A549 (cell line): ENCODE data around the gene OPN1LW. TPM values are rescaled to one million over a fixed set of nuclear protein-coding genes. Genes with fewer than 3 reads are reported as not detected.

ENCODE experiments used
- ATAC-seq, 2 experiments: fragments of 200-7000 bp in 1 of 2; fragments of >200 bp in 1 of 2; cut with Nextera tagmentation in 1 of 2; cut with Tn5 transposase in 1 of 2; 3 replicates each; pipeline versions ENCODE4 v1.8.0 to v1.9.1; 2018 to 2020; ENCODE audit warnings: mild to moderate bottlenecking in 1 of 2, moderate library complexity in 1 of 2
- CTCF ChIA-PET: fragments of 300-600 bp; sonication (Branson Sonifier 250); formaldehyde crosslinking; extraction: SDS; loops from one replicate; lab custom pipeline; 2021; ENCODE audit warnings: antibody characterized with exemption, inconsistent platforms; lab: Yijun Ruan, JAX
- POLR2A ChIA-PET: fragments of 350-600 bp; formaldehyde crosslinking; extraction: SDS; loops from one replicate; lab custom pipeline; 2021; ENCODE audit warnings: antibody characterized with exemption, inconsistent platforms; lab: Yijun Ruan, JAX
- DNase-seq, 2 experiments: peaks; one replicate each; pipeline versions ENCODE4 v3.0.0 to v3.0.0-alpha.2; 2011 to 2016; ENCODE audit warnings: low read depth in 1 of 2, low spot score in 1 of 2
- FAIRE-seq: peaks from 2 replicates; lab custom pipeline; 2011; peaks lifted over from hg19 to GRCh38; lab: Jason Lieb, UNC
- H3K27ac ChIP-seq, 2 experiments: fragments of >200 bp; sonication (Bioruptor Twin); formaldehyde crosslinking; 3 replicates each; pipeline ENCODE4 v1.5.1; 2016 to 2017
- H3K4me1 ChIP-seq: fragments of >200 bp; sonication (Bioruptor Twin); formaldehyde crosslinking; 3 replicates; pipeline ENCODE4 v1.6.1; 2016
- H3K4me2 ChIP-seq: fragments of >200 bp; sonication (Bioruptor Twin); formaldehyde crosslinking; 3 replicates; pipeline ENCODE4 v1.6.1; 2016
- H3K4me3 ChIP-seq: fragments of >200 bp; sonication (Bioruptor Twin); formaldehyde crosslinking; 3 replicates; pipeline ENCODE4 v1.5.1; 2016
- H3K9me3 ChIP-seq: fragments of >200 bp; sonication (Bioruptor Twin); formaldehyde crosslinking; 3 replicates; pipeline ENCODE4 v1.6.1; 2016
- BCL3 ChIP-seq: fragments of >200 bp; sonication (Bioruptor Twin); formaldehyde crosslinking; IDR thresholded peaks from 3 replicates; pipeline ENCODE4 v1.6.1; 2016
- CBX2 ChIP-seq: fragments of 200-600 bp; sonication (generic); IDR thresholded peaks from 2 replicates; pipeline ENCODE4 v1.6.1; 2016; ENCODE audit warnings: low read depth, mild to moderate bottlenecking, borderline replicate concordance
- CHD4 ChIP-seq: fragments of 200-600 bp; sonication (generic); IDR thresholded peaks from 2 replicates; pipeline ENCODE4 v1.6.1; 2016; ENCODE audit warnings: antibody characterized with exemption, mild to moderate bottlenecking, borderline replicate concordance
- CTCF ChIP-seq: fragments of >200 bp; sonication (Bioruptor Twin); formaldehyde crosslinking; IDR thresholded peaks from 3 replicates; pipeline ENCODE4 v1.5.1; 2016
- E2F6 ChIP-seq: IDR thresholded peaks from 2 replicates; pipeline ENCODE4 v1.6.1; 2012; ENCODE audit warnings: low read depth, borderline replicate concordance
- ELK1 ChIP-seq: fragments of 150-350 bp; IDR thresholded peaks from 2 replicates; pipeline ENCODE4 v1.6.1; 2014; ENCODE audit warnings: low read depth, mild to moderate bottlenecking, low read length
- ESRRA ChIP-seq: fragments of 150-350 bp; IDR thresholded peaks from 2 replicates; pipeline ENCODE4 v1.6.1; 2014; ENCODE audit warnings: mild to moderate bottlenecking, low read length, borderline replicate concordance
- FOXS1 ChIP-seq: fragments of 250-450 bp; sonication (Bioruptor Pico); IDR thresholded peaks from 2 replicates; pipeline ENCODE4 v1.5.0; 2020; ENCODE audit warnings: mild to moderate bottlenecking, moderate library complexity
- HDAC2 ChIP-seq: fragments of 200-600 bp; sonication (generic); IDR thresholded peaks from 2 replicates; pipeline ENCODE4 v1.6.1; 2016
- HOXB13 ChIP-seq: fragments of 250-450 bp; sonication (Bioruptor Pico); IDR thresholded peaks from 2 replicates; pipeline ENCODE4 v1.5.0; 2020; ENCODE audit warnings: low read depth, mild to moderate bottlenecking, moderate library complexity
- KDM1A ChIP-seq: fragments of 200-600 bp; sonication (generic); IDR thresholded peaks from 2 replicates; pipeline ENCODE4 v1.6.1; 2016; ENCODE audit warnings: low read depth, mild to moderate bottlenecking
- MAZ ChIP-seq: fragments of 150-350 bp; IDR thresholded peaks from 2 replicates; pipeline ENCODE4 v1.6.1; 2014; ENCODE audit warnings: antibody characterized with exemption, low read depth, low read length, borderline replicate concordance
- RAD21 ChIP-seq, 2 experiments: fragments of >200 bp in 1 of 2; sonication (Bioruptor Twin) in 1 of 2; formaldehyde crosslinking in 1 of 2; IDR thresholded peaks in 1 of 2; conservative IDR thresholded peaks in 1 of 2; 2 replicates in 1 of 2; 3 replicates in 1 of 2; pipeline ENCODE4 v1.6.1; 2012 to 2018; ENCODE audit warnings: inconsistent platforms in 1 of 2
- RNF2 ChIP-seq: fragments of 200-600 bp; sonication (generic); IDR thresholded peaks from 2 replicates; pipeline ENCODE4 v1.6.1; 2016; ENCODE audit warnings: low read depth, mild to moderate bottlenecking, antibody characterized with exemption, moderate library complexity, borderline replicate concordance
- SMC3 ChIP-seq: fragments of >200 bp; sonication (Bioruptor Twin); formaldehyde crosslinking; IDR thresholded peaks from 3 replicates; pipeline ENCODE4 v1.6.1; 2018; ENCODE audit warnings: inconsistent platforms
- TFCP2L1 ChIP-seq: fragments of 250-450 bp; sonication (Bioruptor Pico); IDR thresholded peaks from 2 replicates; pipeline ENCODE4 v1.5.0; 2021; ENCODE audit warnings: mild to moderate bottlenecking
- TP53 ChIP-seq: fragments of 250-450 bp; sonication (Bioruptor Pico); IDR thresholded peaks from 2 replicates; pipeline ENCODE4 v1.5.0; 2021; ENCODE audit warnings: mild to moderate bottlenecking, moderate library complexity
- ZFP36 ChIP-seq: fragments of 450-650 bp; IDR thresholded peaks from 2 replicates; pipeline ENCODE4 v1.6.1; 2014; ENCODE audit warnings: borderline replicate concordance; ENCODE audit not compliant: partially characterized antibody
- WGBS: methylation state at CpG from one replicate; pipeline ENCODE4 v1.1.6; 2017; ENCODE audit errors: missing lambda C conversion rate; 5-methylcytosine and 5-hydroxymethylcytosine counted together
- polyA plus RNA-seq, 4 experiments: library from polyadenylated mRNA; depleted of rRNA in 3 of 4; stranded (reverse); fragments of >200 nt; fragmentation: RNase III in 1 of 4; extraction: RNeasy Plus Mini Kit Qiagen cat#74134 plus additional on column Dnase treatment in 1 of 4; gene quantifications; 2 replicates in 3 of 4; 3 replicates in 1 of 4; pipeline ENCODE4 v1.2.3, GENCODE V29; 2011 to 2017

OPN1LW gene
- polyA plus RNA-seq, 2 of the 4 experiments (the other 2 are of a cell fraction): not detected

- no peak overlapping the region for H3K4me2 ChIP-seq
- H3K9me3 ChIP-seq: no peaks in the 10 kb centered on the region
- no peak for FAIRE-seq
- no peaks in the 10 kb centered on the region for H3K4me1 ChIP-seq
- no peak overlapping the region for H3K27ac ChIP-seq
- ATAC-seq: no peak
- DNase-seq: no peak
- POLR2A ChIA-PET: no interaction called here
- no peak overlapping the region for H3K4me3 ChIP-seq
- CTCF ChIA-PET: interaction anchor here (1.0 to 2.3 kb wide), 8 partner anchors 10 to 193 kb away, joined by 4 to 11 read pairs (median 4); no protein-coding TSS in a partner anchor
- WGBS: 56% methylated on average over 7 of the region's 7 CpGs
- TF ChIP-seq CHD4 (no peak), HDAC2 (no peak)
These were observed 8.4 kb upstream of the OPN1LW start for GRCh38 chrX:154135458-154136229.

- peak overlapping the region in 1 of 2 experiments; percentile 57; a peak in 2 of 6 replicates for H3K27ac ChIP-seq
- DNase-seq (peak; percentile 43 to 62), ATAC-seq (peak; percentile 89 to 98), FAIRE-seq (no peak)
- no peaks in the 10 kb centered on the region for H3K9me3 ChIP-seq
- H3K4me2 ChIP-seq: peak overlapping the region; percentile 85
- H3K4me1 ChIP-seq: no peaks in the 10 kb centered on the region
- peak overlapping the region; percentile 28; the same call in 1 of the 3 replicates for H3K4me3 ChIP-seq
- peak; percentile 68 for TF ChIP-seq SMC3
- TF ChIP-seq RAD21 (conservative IDR thresholded peaks at IDR 0.05 in 1 of 2, IDR thresholded peaks at IDR 0.05 in 1 of 2): peak; percentile 40 to 68; a peak in 4 of 5 replicates
- TF ChIP-seq CTCF: peak; percentile 73
- TF ChIP-seq ESRRA: no peak
- ChIA-PET POLR2A (no interaction called here), CTCF (interaction anchor here (0.6 to 2.3 kb wide), 9 partner anchors 27 to 198 kb away, joined by 3 to 8 read pairs (median 4); no protein-coding TSS in a partner anchor)
- 31% methylated on average over 29 of the region's 44 CpGs for WGBS
These were observed 7.3 kb upstream of the OPN1LW start for GRCh38 chrX:154136627-154137161.

- Histone ChIP-seq H3K4me3 (no peak overlapping the region), H3K4me2 (no peak overlapping the region), H3K27ac (no peak overlapping the region), H3K4me1 (no peaks in the 10 kb centered on the region), H3K9me3 (no peaks in the 10 kb centered on the region)
- ChIA-PET CTCF (no interaction called here), POLR2A (no interaction called here)
- ATAC-seq (no peak), DNase-seq (no peak), FAIRE-seq (no peak)
- 76% methylated on average over 10 of the region's 10 CpGs for WGBS
- no peak for TF ChIP-seq TFCP2L1
These were observed 5.2 kb upstream of the OPN1LW start for GRCh38 chrX:154138857-154139256.

GRCh38 chrX:154140206-154140605, 3.8 kb upstream of the OPN1LW start:
- WGBS: 73% methylated on average over 11 of the region's 12 CpGs
- Histone ChIP-seq H3K27ac (no peak overlapping the region), H3K9me3 (no peaks in the 10 kb centered on the region), H3K4me1 (no peaks in the 10 kb centered on the region), H3K4me3 (no peak overlapping the region), H3K4me2 (no peak overlapping the region)
- no peak for FAIRE-seq
- DNase-seq: no peak
- CTCF ChIA-PET: no interaction called here
- no peak for ATAC-seq
- TF ChIP-seq RAD21 (conservative IDR thresholded peaks at IDR 0.05 in 1 of 2, IDR thresholded peaks at IDR 0.05 in 1 of 2): no peak
- TF ChIP-seq KDM1A: no peak
- no peak for TF ChIP-seq CBX2
- no peak for TF ChIP-seq E2F6
- TF ChIP-seq RNF2: no peak
- no peak for TF ChIP-seq ELK1
- no peak for TF ChIP-seq HOXB13 (CRISPR knock-in tag)
- TF ChIP-seq CHD4: no peak
- TF ChIP-seq TP53 (CRISPR knock-in tag): no peak
- TF ChIP-seq HDAC2: no peak
- TF ChIP-seq ZFP36: no peak
- TF ChIP-seq FOXS1 (CRISPR knock-in tag): no peak
- TF ChIP-seq BCL3: no peak
- TF ChIP-seq MAZ: no peak
- POLR2A ChIA-PET: no interaction called here
